B cell (primary cell): ENCODE results near the gene PIGC.

Experiments used
- EZH2 ChIP-seq: IDR thresholded peaks from 2 replicates; pipeline ENCODE4 v1.6.1; 2012; ENCODE audit warnings: borderline replicate concordance, low read depth, mild to moderate bottlenecking, moderate library complexity, low read length; ENCODE audit not compliant: insufficient read depth, poor library complexity, severe bottlenecking
- TF ChIP-seq, protein P1 (sequence below): fragments of 200-600 bp; IDR thresholded peaks from one replicate; pipeline ENCODE4 v1.8.0; 2022; ENCODE audit warnings: antibody characterized with exemption, mild to moderate bottlenecking

DNA sequence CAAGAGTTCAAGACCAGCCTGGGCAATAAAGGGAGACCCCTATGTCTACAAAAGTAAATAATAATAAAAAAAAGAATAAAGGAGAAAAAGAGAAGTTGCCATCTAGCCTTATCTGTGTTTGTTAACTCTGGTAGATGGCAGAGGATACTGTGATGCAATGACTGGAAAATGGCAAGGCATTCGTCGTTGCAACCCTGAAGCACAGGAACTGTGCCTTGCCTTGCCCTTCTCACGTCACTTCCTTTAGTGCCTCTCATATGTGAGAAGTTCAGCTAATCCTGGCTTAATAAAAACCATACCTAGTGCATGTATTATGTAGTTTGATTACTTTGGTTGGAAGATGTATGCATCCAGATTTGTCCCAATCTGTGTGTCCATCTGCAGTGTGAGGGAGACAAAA is 25.8 kb upstream of the PIGC start:
- TF ChIP-seq, protein P1, sequence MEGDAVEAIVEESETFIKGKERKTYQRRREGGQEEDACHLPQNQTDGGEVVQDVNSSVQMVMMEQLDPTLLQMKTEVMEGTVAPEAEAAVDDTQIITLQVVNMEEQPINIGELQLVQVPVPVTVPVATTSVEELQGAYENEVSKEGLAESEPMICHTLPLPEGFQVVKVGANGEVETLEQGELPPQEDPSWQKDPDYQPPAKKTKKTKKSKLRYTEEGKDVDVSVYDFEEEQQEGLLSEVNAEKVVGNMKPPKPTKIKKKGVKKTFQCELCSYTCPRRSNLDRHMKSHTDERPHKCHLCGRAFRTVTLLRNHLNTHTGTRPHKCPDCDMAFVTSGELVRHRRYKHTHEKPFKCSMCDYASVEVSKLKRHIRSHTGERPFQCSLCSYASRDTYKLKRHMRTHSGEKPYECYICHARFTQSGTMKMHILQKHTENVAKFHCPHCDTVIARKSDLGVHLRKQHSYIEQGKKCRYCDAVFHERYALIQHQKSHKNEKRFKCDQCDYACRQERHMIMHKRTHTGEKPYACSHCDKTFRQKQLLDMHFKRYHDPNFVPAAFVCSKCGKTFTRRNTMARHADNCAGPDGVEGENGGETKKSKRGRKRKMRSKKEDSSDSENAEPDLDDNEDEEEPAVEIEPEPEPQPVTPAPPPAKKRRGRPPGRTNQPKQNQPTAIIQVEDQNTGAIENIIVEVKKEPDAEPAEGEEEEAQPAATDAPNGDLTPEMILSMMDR: no peak
- no peak for TF ChIP-seq EZH2
